ENCODE measurements around the gene ARNT2.

The ARNT2 gene

GRCh38 chr15:80466543-80466942 lies 62.4 kb downstream of the ARNT2 start:
- DNase-seq (ENCODE audit: low read depth): no peak

GRCh38 chr15:80467311-80467714 lies 63.1 kb downstream of the ARNT2 start:
- DNase-seq (ENCODE audit: low read depth): no peak

- DNase-seq (ENCODE audit: low read depth): no peak
Measured at GRCh38 chr15:80468796-80469195, 64.6 kb downstream of the ARNT2 start.

- DNase-seq (ENCODE audit: low read depth): no peak
Measured at GRCh38 chr15:80471881-80472280, 67.7 kb downstream of the ARNT2 start.

- DNase-seq (ENCODE audit: low read depth): no peak
Measured at GRCh38 chr15:80473286-80474223, 69.4 kb downstream of the ARNT2 start.

- peak; percentile 52 for DNase-seq (ENCODE audit: low read depth)
Measured at GRCh38 chr15:80474224-80475215, 70.3 kb downstream of the ARNT2 start.

GRCh38 chr15:80475572-80475971 lies 71.4 kb downstream of the ARNT2 start:
- DNase-seq (ENCODE audit: low read depth): no peak

- peak; percentile 81 for DNase-seq (ENCODE audit: low read depth)
Measured at GRCh38 chr15:80476036-80476435, 71.9 kb downstream of the ARNT2 start.

- DNase-seq (ENCODE audit: low read depth): peak; percentile 58
Measured at GRCh38 chr15:80478075-80478474, 73.9 kb downstream of the ARNT2 start.

- no peak for DNase-seq (ENCODE audit: low read depth)
Measured at GRCh38 chr15:80479191-80479590, 75.0 kb downstream of the ARNT2 start.

GRCh38 chr15:80480171-80480811 lies 76.1 kb downstream of the ARNT2 start:
- no peak for DNase-seq (ENCODE audit: low read depth)

GRCh38 chr15:80480909-80481308 lies 76.7 kb downstream of the ARNT2 start:
- DNase-seq (ENCODE audit: low read depth): peak; percentile 87

GRCh38 chr15:80482696-80483095 lies 78.5 kb downstream of the ARNT2 start:
- DNase-seq (ENCODE audit: low read depth): no peak

- no peak for DNase-seq (ENCODE audit: low read depth)
Measured at GRCh38 chr15:80483725-80484161, 79.6 kb downstream of the ARNT2 start.

GRCh38 chr15:80484333-80484864 lies 80.2 kb downstream of the ARNT2 start:
- DNase-seq (ENCODE audit: low read depth): no peak

GRCh38 chr15:80485370-80486164 lies 81.4 kb downstream of the ARNT2 start:
- DNase-seq (ENCODE audit: low read depth): no peak

GRCh38 chr15:80487839-80488390 lies 83.7 kb downstream of the ARNT2 start:
- no peak for DNase-seq (ENCODE audit: low read depth)

GRCh38 chr15:80489030-80489594 lies 84.9 kb downstream of the ARNT2 start:
- peak; percentile 88 for DNase-seq (ENCODE audit: low read depth)

GRCh38 chr15:80490431-80490990 lies 86.3 kb downstream of the ARNT2 start:
- DNase-seq (ENCODE audit: low read depth): no peak
